ENCODE measurements around the gene ATP10B.
"Not testable (repeated sequence)": the region's sequence is repeated elsewhere in the genome, so short reads cannot be mapped to it uniquely, and the experiment has no call there.

Gene ATP10B, protein sequence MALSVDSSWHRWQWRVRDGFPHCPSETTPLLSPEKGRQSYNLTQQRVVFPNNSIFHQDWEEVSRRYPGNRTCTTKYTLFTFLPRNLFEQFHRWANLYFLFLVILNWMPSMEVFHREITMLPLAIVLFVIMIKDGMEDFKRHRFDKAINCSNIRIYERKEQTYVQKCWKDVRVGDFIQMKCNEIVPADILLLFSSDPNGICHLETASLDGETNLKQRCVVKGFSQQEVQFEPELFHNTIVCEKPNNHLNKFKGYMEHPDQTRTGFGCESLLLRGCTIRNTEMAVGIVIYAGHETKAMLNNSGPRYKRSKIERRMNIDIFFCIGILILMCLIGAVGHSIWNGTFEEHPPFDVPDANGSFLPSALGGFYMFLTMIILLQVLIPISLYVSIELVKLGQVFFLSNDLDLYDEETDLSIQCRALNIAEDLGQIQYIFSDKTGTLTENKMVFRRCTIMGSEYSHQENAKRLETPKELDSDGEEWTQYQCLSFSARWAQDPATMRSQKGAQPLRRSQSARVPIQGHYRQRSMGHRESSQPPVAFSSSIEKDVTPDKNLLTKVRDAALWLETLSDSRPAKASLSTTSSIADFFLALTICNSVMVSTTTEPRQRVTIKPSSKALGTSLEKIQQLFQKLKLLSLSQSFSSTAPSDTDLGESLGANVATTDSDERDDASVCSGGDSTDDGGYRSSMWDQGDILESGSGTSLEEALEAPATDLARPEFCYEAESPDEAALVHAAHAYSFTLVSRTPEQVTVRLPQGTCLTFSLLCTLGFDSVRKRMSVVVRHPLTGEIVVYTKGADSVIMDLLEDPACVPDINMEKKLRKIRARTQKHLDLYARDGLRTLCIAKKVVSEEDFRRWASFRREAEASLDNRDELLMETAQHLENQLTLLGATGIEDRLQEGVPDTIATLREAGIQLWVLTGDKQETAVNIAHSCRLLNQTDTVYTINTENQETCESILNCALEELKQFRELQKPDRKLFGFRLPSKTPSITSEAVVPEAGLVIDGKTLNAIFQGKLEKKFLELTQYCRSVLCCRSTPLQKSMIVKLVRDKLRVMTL (N-terminal part only)

DNA sequence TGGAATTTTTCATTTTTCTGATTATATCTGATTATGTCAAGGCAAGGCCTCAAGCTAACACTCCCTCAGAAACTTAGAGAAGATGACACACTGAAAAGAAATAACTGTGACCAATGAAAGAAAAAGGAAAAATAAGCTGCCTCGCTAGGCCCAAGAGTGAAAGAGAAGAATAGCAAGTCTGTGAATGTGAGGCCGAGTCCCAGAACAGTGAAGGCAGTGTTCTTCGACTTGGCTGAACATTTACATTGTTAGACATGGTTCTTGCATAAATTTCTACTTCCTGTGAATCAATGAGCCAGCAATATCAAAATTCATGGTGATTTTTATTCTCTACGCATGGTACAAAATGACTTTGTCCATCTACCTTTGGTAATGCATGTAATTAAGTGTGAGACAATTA lies at the start of gene ATP10B:
TSS of gene ATP10B (minus strand) at position 163 of the 400 bp plus-strand sequence. CDS start 164,137 bp downstream, outside the sequence.
- no peak for DNase-seq (ENCODE audit: low spot score)

DNA sequence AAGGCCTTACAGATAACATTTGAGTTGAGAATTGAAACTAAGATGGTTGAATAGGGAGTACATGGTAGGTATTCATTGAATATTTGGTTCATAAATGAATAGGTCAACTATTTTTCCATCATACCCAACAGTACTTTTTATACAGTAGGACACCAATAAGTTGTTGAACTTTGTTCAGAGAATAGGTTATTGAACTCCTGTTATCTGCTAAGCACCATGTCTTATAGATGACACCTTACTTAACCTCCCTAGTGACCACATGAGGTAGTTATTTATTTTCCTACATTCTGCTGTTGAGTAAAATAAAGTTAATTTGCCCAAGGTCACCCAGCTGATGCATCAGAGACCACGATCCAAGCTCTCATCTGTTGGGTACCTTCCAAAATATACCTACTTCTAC lies 49.6 kb upstream of the ATP10B start:
- no peak for DNase-seq (ENCODE audit: low spot score)

GRCh38 chr5:160899735-160900134 lies 47.7 kb upstream of the ATP10B start:
- DNase-seq (ENCODE audit: low spot score): no peak

- DNase-seq (ENCODE audit: low spot score): not testable (repeated sequence)
Measured at GRCh38 chr5:160893180-160893964, 41.4 kb upstream of the ATP10B start.

GRCh38 chr5:160887780-160888179 lies 35.8 kb upstream of the ATP10B start:
- DNase-seq (ENCODE audit: low spot score): no peak

DNA sequence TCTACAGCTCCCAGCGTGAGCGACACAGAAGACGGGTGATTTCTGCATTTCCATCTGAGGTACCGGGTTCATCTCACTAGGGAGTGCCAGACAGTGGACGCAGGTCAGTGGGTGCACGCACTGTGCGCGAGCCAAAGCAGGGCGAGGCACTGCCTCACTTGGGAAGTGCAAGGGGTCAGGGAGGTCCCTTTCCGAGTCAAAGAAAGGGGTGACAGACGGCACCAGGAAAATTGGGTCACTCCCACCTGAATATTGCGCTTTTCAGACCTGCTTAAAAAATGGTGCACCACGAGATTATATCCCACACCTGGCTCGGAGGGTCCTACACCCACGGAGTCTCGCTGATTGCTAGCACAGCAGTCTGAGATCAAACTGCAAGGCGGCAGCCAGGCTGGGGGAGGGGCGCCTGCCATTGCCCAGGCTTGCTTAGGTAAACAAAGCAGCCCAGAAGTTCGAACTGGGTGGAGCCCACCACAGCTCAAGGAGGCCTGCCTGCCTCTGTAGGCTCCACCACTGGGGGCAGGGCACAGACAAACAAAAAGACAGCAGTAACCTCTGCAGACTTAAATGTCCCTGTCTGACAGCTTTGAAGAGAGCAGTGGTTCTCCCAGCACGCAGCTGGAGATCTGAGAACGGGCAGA lies 21.7 kb upstream of the ATP10B start:
- not testable (repeated sequence) for DNase-seq (ENCODE audit: low spot score)

GRCh38 chr5:160869989-160870521 lies 18.0 kb upstream of the ATP10B start:
- no peak for DNase-seq (ENCODE audit: low spot score)

DNA sequence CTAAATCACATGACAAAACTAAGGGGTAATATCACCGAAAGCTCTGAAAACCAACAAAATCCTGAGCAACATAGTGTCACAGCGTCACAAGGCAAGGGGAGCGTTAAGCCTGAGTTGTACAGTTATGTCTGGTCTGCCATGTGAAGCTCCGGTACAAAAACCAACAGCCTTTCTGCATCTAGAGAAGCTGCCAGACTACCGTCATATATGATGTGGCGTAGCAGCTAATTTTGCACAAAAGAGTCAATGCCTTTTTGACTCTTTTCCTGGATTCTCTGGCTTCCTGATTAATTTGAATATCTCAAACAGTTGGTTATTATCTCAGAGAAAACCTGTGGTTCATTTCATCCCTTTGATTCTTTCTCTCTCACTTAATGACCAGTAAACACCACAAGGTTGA lies 16.0 kb upstream of the ATP10B start:
- DNase-seq (ENCODE audit: low spot score): no peak

- DNase-seq (ENCODE audit: low spot score): no peak
Measured at GRCh38 chr5:160851451-160851850, 560 bp downstream of the ATP10B start.

GRCh38 chr5:160850421-160850820 lies 1.6 kb downstream of the ATP10B start:
- DNase-seq (ENCODE audit: low spot score): no peak

GRCh38 chr5:160847526-160848085 lies 4.4 kb downstream of the ATP10B start:
- DNase-seq (ENCODE audit: low spot score): no peak

- DNase-seq (ENCODE audit: low spot score): no peak
Measured at GRCh38 chr5:160846642-160847041, 5.4 kb downstream of the ATP10B start.

- DNase-seq (ENCODE audit: low spot score): no peak
Measured at GRCh38 chr5:160844177-160844576, 7.8 kb downstream of the ATP10B start.

DNA sequence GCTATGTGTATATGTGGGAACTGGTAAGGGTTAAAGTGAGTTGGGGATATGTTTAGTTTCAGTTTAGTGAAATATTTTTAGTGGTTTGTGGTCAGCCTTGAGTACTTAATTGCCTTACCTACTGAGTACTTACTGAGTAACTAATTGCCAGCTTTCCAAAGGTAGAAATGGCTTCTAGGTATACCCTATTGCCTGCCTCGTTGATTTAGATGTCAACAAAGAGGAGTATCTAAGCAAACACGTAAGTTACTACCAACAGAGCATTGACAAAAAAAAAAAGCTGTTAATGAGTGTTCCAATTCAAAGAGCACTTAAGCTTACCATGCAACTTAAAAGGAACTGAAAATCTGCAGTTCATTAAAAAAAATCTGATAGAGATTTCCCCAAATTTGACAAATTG lies 8.8 kb downstream of the ATP10B start:
- no peak for DNase-seq (ENCODE audit: low spot score)

- DNase-seq (ENCODE audit: low spot score): no peak
Measured at GRCh38 chr5:160837749-160838593, 14.0 kb downstream of the ATP10B start.

DNA sequence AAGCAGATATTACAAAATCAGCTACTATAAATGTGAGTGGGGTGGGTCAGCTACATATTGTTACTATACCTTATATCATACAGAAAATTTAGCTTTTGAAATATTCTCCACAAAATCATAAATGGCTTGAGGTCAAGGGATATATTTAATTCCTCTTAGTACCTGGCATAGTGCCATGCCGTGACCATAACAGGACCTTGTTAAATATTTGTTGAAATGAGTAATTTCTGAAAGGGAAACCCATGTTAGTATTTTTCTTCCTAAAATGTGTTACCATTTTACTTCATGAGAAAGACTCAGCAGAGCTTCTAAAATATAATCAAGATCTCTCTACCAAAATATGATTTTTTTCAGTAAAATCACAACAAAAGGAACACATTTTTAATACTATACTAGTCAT lies 14.8 kb downstream of the ATP10B start:
- no peak for DNase-seq (ENCODE audit: low spot score)

GRCh38 chr5:160835818-160836528 lies 16.0 kb downstream of the ATP10B start:
- DNase-seq (ENCODE audit: low spot score): no peak

DNA sequence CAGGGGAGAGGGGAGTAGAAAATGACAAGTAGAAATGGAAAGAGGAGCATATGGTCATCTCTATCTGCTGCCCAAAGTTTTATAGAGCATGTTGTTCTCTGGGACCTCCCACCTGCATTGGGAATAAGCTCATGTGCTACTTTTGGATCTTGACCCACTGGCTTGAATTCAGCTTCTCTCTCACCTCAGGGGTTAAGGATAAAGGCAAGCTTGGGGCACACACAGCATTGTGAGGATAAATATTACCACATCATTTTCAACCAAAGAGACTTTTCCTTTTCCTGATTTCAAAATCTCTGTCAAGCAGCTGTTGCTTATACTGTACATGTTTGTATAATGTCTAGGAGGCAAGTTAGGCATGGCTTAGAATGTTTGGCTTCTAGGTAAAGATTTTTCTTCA lies 16.6 kb downstream of the ATP10B start:
- no peak for DNase-seq (ENCODE audit: low spot score)

DNA sequence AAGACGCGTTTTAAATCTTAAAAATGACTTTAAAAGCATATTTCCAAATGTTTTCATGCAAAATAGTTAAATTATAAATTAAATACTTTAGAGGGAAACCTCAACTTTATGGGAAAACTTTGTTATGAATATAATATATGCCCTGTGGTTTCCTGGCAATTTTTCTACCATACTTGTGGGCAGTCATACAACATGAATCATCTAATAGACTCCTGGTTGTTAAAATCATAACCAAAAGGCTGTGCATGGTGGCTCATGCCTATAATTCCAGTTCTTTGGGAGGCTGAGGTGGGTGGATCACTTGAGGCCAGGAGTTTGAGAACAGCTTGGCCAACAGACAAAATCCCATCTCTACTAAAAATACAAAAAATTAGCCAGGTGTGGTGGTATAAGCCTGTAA lies 18.2 kb downstream of the ATP10B start:
- no peak for DNase-seq (ENCODE audit: low spot score)

Data from hematopoietic multipotent progenitor cell treated with erythropoietin and hydrocortisone succinate and interleukin-3 and kit ligand, for 15 days (in vitro differentiated cells).